IMR-90 (cell line): Measurements from ENCODE around the gene WDFY2. TPM values are rescaled to one million over a fixed set of nuclear protein-coding genes. Genes with fewer than 3 reads are reported as not detected.
A peak's percentile ranks its signal among the peaks of the same experiment; 100 is the strongest.

Experiments
- ATAC-seq: fragments of 200-7000 bp; cut with Tn5 transposase; 2 replicates; pipeline ENCODE4 v1.9.1; 2020; ENCODE audit warnings: low read depth, mild to moderate bottlenecking, moderate library complexity
- BruUV-seq: library from RNA; stranded (reverse); fragments of 400-500 nt; replicated peaks from 2 replicates; lab custom pipeline; 2021; lab: Mats Ljungman, UMichigan
- CTCF ChIA-PET: fragments of 300-600 bp; formaldehyde crosslinking; extraction: SDS; loops from one replicate; lab custom pipeline; 2021; ENCODE audit warnings: antibody characterized with exemption; lab: Yijun Ruan, JAX
- POLR2A ChIA-PET: fragments of 300-600 bp; sonication (Branson Sonifier 250); formaldehyde crosslinking; loops from one replicate; lab custom pipeline; 2022; ENCODE audit warnings: antibody characterized with exemption; ENCODE audit not compliant: unreplicated experiment; lab: Charles Lee
- DNase-seq: peaks from one replicate; pipeline ENCODE4 v3.0.0; 2013
- H2AFZ ChIP-seq: replicated peaks from 2 replicates; pipeline ENCODE3; 2013; ENCODE audit warnings: low read length, mild to moderate bottlenecking; ENCODE audit not compliant: poor library complexity
- H2AK5ac ChIP-seq: 2 replicates; pipeline ENCODE4 v1.6.1; 2013; ENCODE audit warnings: low read depth, low read length, inconsistent platforms
- H2AK9ac ChIP-seq: replicated peaks from 2 replicates; pipeline ENCODE3; 2013; ENCODE audit warnings: mild to moderate bottlenecking, low read depth, low read length, moderate library complexity; ENCODE audit not compliant: poor library complexity
- H2BK120ac ChIP-seq: 2 replicates; pipeline ENCODE4 v1.6.1; 2013; ENCODE audit warnings: low read depth, low read length, inconsistent platforms
- H2BK15ac ChIP-seq: 3 replicates; pipeline ENCODE4 v1.6.1; 2013; ENCODE audit warnings: low read depth, low read length, inconsistent platforms
- H2BK20ac ChIP-seq: 2 replicates; pipeline ENCODE4 v1.6.1; 2013; ENCODE audit warnings: low read depth, mild to moderate bottlenecking, inconsistent platforms, low read length, moderate library complexity
- H2BK5ac ChIP-seq: 2 replicates; pipeline ENCODE4 v1.6.1; 2013; ENCODE audit warnings: mild to moderate bottlenecking, low read depth, low read length, inconsistent platforms; ENCODE audit not compliant: poor library complexity, severe bottlenecking
- H3K14ac ChIP-seq: replicated peaks from 2 replicates; pipeline ENCODE4 v1.6.1; 2013; ENCODE audit warnings: low read depth, low read length, inconsistent platforms
- H3K18ac ChIP-seq: 2 replicates; pipeline ENCODE4 v1.6.1; 2013; ENCODE audit warnings: low read depth, low read length, control low read depth
- H3K23ac ChIP-seq: 2 replicates; pipeline ENCODE4 v1.6.1; 2013; ENCODE audit warnings: low read depth, low read length, inconsistent platforms
- H3K27ac ChIP-seq: 2 replicates; pipeline ENCODE4 v1.5.1; 2013; ENCODE audit warnings: mild to moderate bottlenecking, control low read depth, low read length; ENCODE audit not compliant: insufficient read depth
- H3K27me3 ChIP-seq: 2 replicates; pipeline ENCODE4 v1.6.1; 2013; ENCODE audit warnings: low read length; ENCODE audit not compliant: control insufficient read depth, insufficient read depth
- H3K36me3 ChIP-seq: 2 replicates; pipeline ENCODE4 v1.6.1; 2013; ENCODE audit warnings: low read length, mixed read lengths; ENCODE audit not compliant: control insufficient read depth, insufficient read depth
- H3K4ac ChIP-seq: 2 replicates; pipeline ENCODE4 v1.6.1; 2013; ENCODE audit warnings: low read depth, low read length, inconsistent platforms
- H3K4me1 ChIP-seq: 2 replicates; pipeline ENCODE4 v1.6.1; 2013; ENCODE audit warnings: low read length, mixed read lengths; ENCODE audit not compliant: control insufficient read depth, insufficient read depth
- H3K4me2 ChIP-seq: 2 replicates; pipeline ENCODE4 v1.6.1; 2013; ENCODE audit warnings: low read depth, mild to moderate bottlenecking, control low read depth, low read length, moderate library complexity
- H3K4me3 ChIP-seq: 2 replicates; pipeline ENCODE4 v1.5.1; 2013; ENCODE audit warnings: low read depth, mild to moderate bottlenecking, control low read depth, low read length, moderate library complexity; ENCODE audit not compliant: insufficient read depth
- H3K56ac ChIP-seq: 2 replicates; pipeline ENCODE4 v1.6.1; 2013; ENCODE audit warnings: low read length, inconsistent platforms; ENCODE audit not compliant: insufficient read depth; ENCODE audit errors: extremely low read depth
- H3K79me1 ChIP-seq, 2 experiments: 2 replicates each; pipeline ENCODE4 v1.6.1; 2013; ENCODE audit warnings: low read length in 2 of 2, inconsistent platforms in 1 of 2, low read depth in 1 of 2
- H3K9ac ChIP-seq: 2 replicates; pipeline ENCODE4 v1.6.1; 2013; ENCODE audit warnings: low read depth, low read length, control low read depth
- H3K9me1 ChIP-seq: 2 replicates; pipeline ENCODE4 v1.6.1; 2013; ENCODE audit warnings: low read length, inconsistent platforms; ENCODE audit not compliant: insufficient read depth
- H3K9me3 ChIP-seq: 2 replicates; pipeline ENCODE4 v1.6.1; 2013; ENCODE audit warnings: low read length; ENCODE audit not compliant: control insufficient read depth, insufficient read depth
- H4K20me1 ChIP-seq: 2 replicates; pipeline ENCODE4 v1.6.1; 2013; ENCODE audit warnings: low read length, inconsistent platforms; ENCODE audit not compliant: insufficient read depth
- H4K5ac ChIP-seq: 2 replicates; pipeline ENCODE4 v1.6.1; 2013; ENCODE audit warnings: mild to moderate bottlenecking, low read depth, low read length, control low read depth
- H4K8ac ChIP-seq, 2 experiments: 2 replicates each; pipeline ENCODE4 v1.6.1; 2013; ENCODE audit warnings: low read depth in 2 of 2, low read length in 2 of 2, control low read depth in 1 of 2, inconsistent platforms in 1 of 2
- H4K91ac ChIP-seq: 2 replicates; pipeline ENCODE4 v1.6.1; 2013; ENCODE audit warnings: low read depth, low read length, inconsistent platforms; ENCODE audit not compliant: insufficient read depth
- CEBPB ChIP-seq: IDR thresholded peaks from 2 replicates; pipeline ENCODE4 v1.6.1; 2012; ENCODE audit warnings: low read depth, low read length, improper control_type of control experiment
- CHD1 ChIP-seq: IDR thresholded peaks from 2 replicates; pipeline ENCODE4 v1.6.1; 2012; ENCODE audit warnings: low read depth, low read length, improper control_type of control experiment
- ELK1 ChIP-seq: fragments of 150-350 bp; IDR thresholded peaks from 2 replicates; pipeline ENCODE4 v1.6.1; 2016; ENCODE audit warnings: low read depth, mild to moderate bottlenecking, low read length, moderate library complexity, borderline replicate concordance
- MAZ ChIP-seq: IDR thresholded peaks from 2 replicates; pipeline ENCODE4 v1.6.1; 2012; ENCODE audit warnings: low read depth, mild to moderate bottlenecking, low read length, improper control_type of control experiment, moderate library complexity, borderline replicate concordance
- MXI1 ChIP-seq: IDR thresholded peaks from 2 replicates; pipeline ENCODE4 v1.6.1; 2012; ENCODE audit warnings: low read depth, mild to moderate bottlenecking, low read length, moderate library complexity, borderline replicate concordance
- NFE2L2 ChIP-seq: fragments of 150-350 bp; IDR thresholded peaks from 2 replicates; pipeline ENCODE4 v1.6.1; 2016; ENCODE audit warnings: low read depth, mild to moderate bottlenecking, low read length
- RCOR1 ChIP-seq: IDR thresholded peaks from 2 replicates; pipeline ENCODE4 v1.6.1; 2012; ENCODE audit warnings: mild to moderate bottlenecking, low read length, improper control_type of control experiment; ENCODE audit not compliant: insufficient replicate concordance
- WGBS, 2 experiments: methylation state at CpG; one replicate each; pipeline versions ENCODE4 v1.1.5 to v1.1.7; 2013; ENCODE audit warnings: missing lambda C conversion rate in 2 of 2; ENCODE audit not compliant: insufficient read length in 1 of 2; ENCODE audit errors: extremely low coverage in 2 of 2; 5-methylcytosine and 5-hydroxymethylcytosine counted together
- dilution Hi-C: fragments of 300-500 bp; cut with HindIII; formaldehyde crosslinking; loops from one replicate; pipeline ENCODE4 v1.14.3; 2018; ENCODE audit warnings: low sequenced_read_pairs; ENCODE audit not compliant: unreplicated experiment
- in situ Hi-C: fragments of 300-500 bp; cut with MboI; formaldehyde crosslinking; loops from 3 replicates; pipeline ENCODE4 v1.14.3; 2019; ENCODE audit warnings: low sequenced_read_pairs, inconsistent platforms, mixed read lengths
- intact Hi-C: fragments of 100-400 bp; cut with micrococcal nuclease; formaldehyde crosslinking; loops from 2 replicates; pipeline ENCODE4 v1.10.0; 2022
- polyA plus RNA-seq, 3 experiments: library from polyadenylated mRNA; depleted of rRNA; stranded (reverse); fragments of >200 nt; gene quantifications; 2 replicates each; pipeline ENCODE4 v1.2.3, GENCODE V29; 2012; ENCODE audit warnings: low replicate concordance in 1 of 3
- total RNA-seq: library from RNA; depleted of rRNA; stranded (reverse); fragments of >200 nt; gene quantifications from 2 replicates; pipeline ENCODE4 v1.2.3, GENCODE V29; 2012
- TF ChIP-seq, protein P1 (sequence below): fragments of 150-350 bp; IDR thresholded peaks from 2 replicates; pipeline ENCODE4 v1.6.1; 2017; ENCODE audit warnings: mild to moderate bottlenecking, antibody characterized with exemption, low read length, low read depth

WDFY2 gene
- total and polyA plus RNA-seq, 2 of the 4 experiments (the other 2 are of a cell fraction): 4.3 to 5.4 TPM

GRCh38 chr13:51782026-51782710 lies 197.9 kb downstream of the WDFY2 start:
- no TSS peak for BruUV-seq
- no peaks in the 10 kb centered on the region for H3K9me3 ChIP-seq
- no peaks in the 10 kb centered on the region for H3K79me1 ChIP-seq
- H2BK5ac ChIP-seq: no peak overlapping the region
- H3K4ac ChIP-seq: no peak overlapping the region
- H2BK120ac ChIP-seq: no peak overlapping the region
- WGBS, 2 experiments: 82% methylated on average over 13 of the region's 15 CpGs; no CpG with 5 or more reads in 1 of the 2 experiments
- H3K27ac ChIP-seq: no peak overlapping the region
- ChIA-PET POLR2A (no interaction called here), CTCF (interaction anchor here (0.9 kb wide), 1 partner anchor 15 kb away, joined by 5 read pairs; no protein-coding TSS in a partner anchor)
- no peak overlapping the region for H3K23ac ChIP-seq
- no peak overlapping the region for H3K9ac ChIP-seq
- H3K56ac ChIP-seq: no peak overlapping the region
- no peak overlapping the region for H2BK20ac ChIP-seq
- H2AFZ ChIP-seq: peak overlapping the region; percentile 27
- dilution Hi-C loops (no loop called here), intact Hi-C loops (loop anchor here (5.0 kb wide), 1 partner anchor 195 kb away; no protein-coding TSS in a partner anchor), in situ Hi-C loops (no loop called here)
- no peak overlapping the region for H4K91ac ChIP-seq
- no peak overlapping the region for H3K14ac ChIP-seq
- no peak overlapping the region for H2AK5ac ChIP-seq
- no peak for DNase-seq
- no peak overlapping the region for H2AK9ac ChIP-seq
- H3K9me1 ChIP-seq: peaks cover 10% of the 10 kb centered on the region
- H4K8ac ChIP-seq: no peak overlapping the region
- H3K27me3 ChIP-seq: peaks cover under 1% of the 10 kb centered on the region; the same call in 1 of the 2 replicates
- H2BK15ac ChIP-seq: no peak overlapping the region
- H3K4me2 ChIP-seq: no peak overlapping the region
- no peak for ATAC-seq
- TF ChIP-seq CHD1 (no peak), NFE2L2 (no peak), MXI1 (no peak), MAZ (no peak), CEBPB (no peak), ELK1 (no peak), RCOR1 (no peak)
- TF ChIP-seq, protein P1, sequence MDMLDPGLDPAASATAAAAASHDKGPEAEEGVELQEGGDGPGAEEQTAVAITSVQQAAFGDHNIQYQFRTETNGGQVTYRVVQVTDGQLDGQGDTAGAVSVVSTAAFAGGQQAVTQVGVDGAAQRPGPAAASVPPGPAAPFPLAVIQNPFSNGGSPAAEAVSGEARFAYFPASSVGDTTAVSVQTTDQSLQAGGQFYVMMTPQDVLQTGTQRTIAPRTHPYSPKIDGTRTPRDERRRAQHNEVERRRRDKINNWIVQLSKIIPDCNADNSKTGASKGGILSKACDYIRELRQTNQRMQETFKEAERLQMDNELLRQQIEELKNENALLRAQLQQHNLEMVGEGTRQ: no peak
- H3K36me3 ChIP-seq: no peaks in the 10 kb centered on the region
- no peak overlapping the region for H3K18ac ChIP-seq
- peaks cover 12% of the 10 kb centered on the region for H3K4me1 ChIP-seq
- H3K4me3 ChIP-seq: no peak overlapping the region
- no peaks in the 10 kb centered on the region for H4K20me1 ChIP-seq
- no peak overlapping the region for H4K5ac ChIP-seq
